Mesodermal cell (in vitro differentiated cells): Measurements from ENCODE around the gene DIO1.

Experiments used
- H3K27ac ChIP-seq: 2 replicates; pipeline ENCODE4 v1.7.0; 2013; ENCODE audit warnings: mild to moderate bottlenecking, low read depth, low read length, moderate library complexity; ENCODE audit not compliant: severe bottlenecking
- H3K36me3 ChIP-seq: 2 replicates; pipeline ENCODE4 v1.7.1; 2013; ENCODE audit warnings: mild to moderate bottlenecking, low read length, moderate library complexity; ENCODE audit not compliant: control insufficient read depth, insufficient read depth
- H3K4me1 ChIP-seq: one replicate; pipeline ENCODE4 v1.7.1; 2013; ENCODE audit warnings: mild to moderate bottlenecking, low read length; ENCODE audit not compliant: insufficient read depth, control insufficient read depth, poor library complexity, severe bottlenecking
- H3K4me3 ChIP-seq: 2 replicates; pipeline ENCODE4 v1.7.0; 2013; ENCODE audit warnings: low read length, control low read depth, mild to moderate bottlenecking; ENCODE audit not compliant: insufficient read depth, poor library complexity, severe bottlenecking; ENCODE audit errors: extremely low read depth
- H3K9me3 ChIP-seq: 2 replicates; pipeline ENCODE4 v1.7.1; 2013; ENCODE audit warnings: mild to moderate bottlenecking, low read length, moderate library complexity; ENCODE audit not compliant: control insufficient read depth
- WGBS, 2 experiments: methylation state at CpG; one replicate each; pipeline ENCODE4 v1.1.5; 2013; ENCODE audit warnings: missing lambda C conversion rate in 2 of 2; ENCODE audit not compliant: insufficient coverage in 2 of 2; 5-methylcytosine and 5-hydroxymethylcytosine counted together

Gene DIO1

GRCh38 chr1:53894644-53895043, 657 bp downstream of the DIO1 start:
- H3K4me1 ChIP-seq, result peaks cover 2% of the 10 kb centered on the region
- no peaks in the 10 kb centered on the region for H3K36me3 ChIP-seq
- WGBS, 2 experiments, result 96 to 97% methylated on average over 5 of the region's 5 CpGs
- no peak overlapping the region for H3K27ac ChIP-seq
- H3K9me3 ChIP-seq, result no peaks in the 10 kb centered on the region
- no peak overlapping the region for H3K4me3 ChIP-seq

DNA sequence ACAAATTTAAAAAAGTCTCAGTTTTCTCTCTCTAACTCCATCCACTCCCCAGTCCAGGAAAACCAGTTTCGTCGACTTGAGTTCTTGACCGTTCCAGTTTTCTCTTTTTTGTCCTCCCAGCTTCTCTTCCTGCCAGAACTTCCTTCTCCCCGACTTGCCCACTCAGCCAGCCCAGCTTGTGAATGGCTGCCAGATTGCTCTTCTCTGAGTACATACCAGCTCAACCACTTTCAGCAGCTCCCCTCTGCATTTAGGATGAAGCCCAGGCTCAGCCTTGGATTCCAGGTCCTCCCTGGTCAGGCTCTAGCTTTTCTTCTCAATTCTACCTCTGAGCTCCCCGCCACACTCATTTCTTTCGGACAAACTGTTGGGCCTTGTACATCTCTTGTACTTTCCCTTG, 1.4 kb downstream of the DIO1 start:
- Histone ChIP-seq H3K4me1 (no peaks in the 10 kb centered on the region), H3K4me3 (no peak overlapping the region), H3K27ac (no peak overlapping the region), H3K36me3 (no peaks in the 10 kb centered on the region), H3K9me3 (no peaks in the 10 kb centered on the region)
- WGBS, 2 experiments, result 95% methylated on average over 6 of the region's 6 CpGs

DNA sequence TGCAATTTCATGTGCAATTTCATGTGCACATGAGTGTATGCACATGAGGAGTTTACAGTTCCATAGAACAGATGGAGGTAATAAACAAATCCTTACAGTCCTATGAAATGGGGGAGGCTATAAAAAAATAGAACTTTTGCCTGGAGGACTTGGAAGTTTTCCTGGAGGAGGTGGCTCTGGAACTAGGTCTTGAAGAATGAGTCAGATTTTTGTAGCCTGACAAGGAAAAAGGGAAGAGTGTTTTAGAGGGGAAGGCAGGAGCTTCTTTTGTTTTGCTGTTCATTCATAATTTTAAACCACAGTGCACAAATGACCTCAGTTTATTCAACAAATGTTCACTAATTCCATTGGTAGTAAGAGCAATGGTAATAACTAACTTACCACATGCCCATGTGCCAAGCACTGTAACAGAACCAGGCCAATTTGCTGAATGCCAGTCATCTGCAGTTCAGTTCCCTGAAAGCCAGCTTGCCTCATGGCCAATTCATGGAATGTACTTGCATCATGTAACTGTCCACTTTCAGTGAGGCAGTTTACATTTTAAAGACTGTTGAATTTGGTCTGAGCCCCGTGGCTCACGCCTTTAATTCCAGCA, 2.7 kb downstream of the DIO1 start:
- Histone ChIP-seq H3K9me3 (no peaks in the 10 kb centered on the region), H3K4me3 (no peak overlapping the region), H3K4me1 (no peaks in the 10 kb centered on the region), H3K36me3 (no peaks in the 10 kb centered on the region), H3K27ac (no peak overlapping the region)
- 88 to 100% methylated on average over 2 of the region's 2 CpGs for WGBS, 2 experiments

GRCh38 chr1:53899206-53899628, 5.2 kb downstream of the DIO1 start:
- no peaks in the 10 kb centered on the region for H3K9me3 ChIP-seq
- no peaks in the 10 kb centered on the region for H3K36me3 ChIP-seq
- no peaks in the 10 kb centered on the region for H3K4me1 ChIP-seq
- H3K27ac ChIP-seq, result no peak overlapping the region
- no peak overlapping the region for H3K4me3 ChIP-seq
- WGBS, 2 experiments, result 100% methylated on average over 1 of the region's 2 CpGs; no CpG with 5 or more reads in 1 of the 2 experiments

GRCh38 chr1:53899708-53900107, 5.7 kb downstream of the DIO1 start:
- Histone ChIP-seq H3K4me1 (no peaks in the 10 kb centered on the region), H3K9me3 (no peaks in the 10 kb centered on the region), H3K27ac (no peak overlapping the region), H3K36me3 (no peaks in the 10 kb centered on the region), H3K4me3 (no peak overlapping the region)
- 89 to 95% methylated on average over 3 of the region's 3 CpGs for WGBS, 2 experiments

DNA sequence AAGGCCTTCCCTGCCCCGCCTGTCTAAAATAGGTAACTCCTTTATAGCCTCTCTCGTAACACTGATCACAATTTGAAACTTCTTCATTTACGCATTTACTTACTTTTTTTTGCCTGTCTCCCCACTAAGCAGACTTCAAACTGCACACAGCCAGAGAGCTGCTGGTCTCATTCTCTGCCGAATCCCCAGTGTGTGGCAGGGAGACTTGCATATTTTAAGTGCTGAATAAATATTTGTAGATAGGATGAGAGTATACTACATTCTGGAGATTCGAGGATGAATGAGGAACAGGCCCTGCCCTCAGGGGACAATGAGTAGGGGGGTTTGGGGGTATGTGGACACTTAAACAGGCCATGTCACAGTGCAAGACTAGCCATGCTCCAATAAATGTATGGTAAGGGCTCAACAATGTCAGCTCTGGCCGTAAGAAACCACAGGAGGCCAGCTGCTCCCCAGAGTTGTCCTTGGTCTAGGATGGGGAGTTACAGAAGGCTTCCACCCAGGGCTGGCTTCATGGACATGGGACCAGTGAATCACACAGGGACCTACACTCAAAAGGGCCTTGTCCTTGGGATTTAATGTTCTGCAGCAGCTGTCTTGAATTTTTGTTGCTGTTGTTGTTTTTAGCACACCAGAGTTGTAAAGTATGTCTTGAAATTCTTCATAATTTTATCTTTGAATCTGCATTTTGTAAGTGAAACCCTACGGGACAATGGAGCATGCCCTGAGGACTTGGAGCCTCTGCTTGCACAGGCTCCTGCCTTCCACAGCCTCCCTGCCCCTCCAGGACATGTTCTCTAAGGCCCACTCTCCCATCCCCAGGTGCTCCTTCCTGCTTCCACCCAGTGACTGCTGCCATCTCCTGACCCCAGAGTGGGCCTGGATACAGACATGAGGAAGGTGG, 8.5 kb downstream of the DIO1 start:
- Histone ChIP-seq H3K36me3 (no peaks in the 10 kb centered on the region), H3K4me3 (no peak overlapping the region), H3K9me3 (no peaks in the 10 kb centered on the region), H3K4me1 (no peaks in the 10 kb centered on the region), H3K27ac (no peak overlapping the region)
- WGBS, 2 experiments, result 96 to 100% methylated on average over 4 to 5 of the region's 7 CpGs

GRCh38 chr1:53905509-53905908, 11.5 kb downstream of the DIO1 start:
- Histone ChIP-seq H3K36me3 (no peaks in the 10 kb centered on the region), H3K4me1 (no peaks in the 10 kb centered on the region), H3K4me3 (no peak overlapping the region), H3K27ac (no peak overlapping the region), H3K9me3 (no peaks in the 10 kb centered on the region)
- WGBS, 2 experiments, result 95 to 100% methylated on average over 8 of the region's 8 CpGs

- no peaks in the 10 kb centered on the region for H3K36me3 ChIP-seq
- H3K4me1 ChIP-seq, result no peaks in the 10 kb centered on the region
- H3K27ac ChIP-seq, result no peak overlapping the region
- H3K9me3 ChIP-seq, result no peaks in the 10 kb centered on the region
- WGBS, 2 experiments, result 83 to 96% methylated on average over 2 to 3 of the region's 4 CpGs
- no peak overlapping the region for H3K4me3 ChIP-seq
Measured at GRCh38 chr1:53906121-53906520, 12.1 kb downstream of the DIO1 start.

GRCh38 chr1:53909946-53910345, 16.0 kb downstream of the DIO1 start:
- Histone ChIP-seq H3K4me3 (no peak overlapping the region), H3K9me3 (no peaks in the 10 kb centered on the region), H3K27ac (no peak overlapping the region), H3K36me3 (no peaks in the 10 kb centered on the region), H3K4me1 (no peaks in the 10 kb centered on the region)
- WGBS, 2 experiments, result 82 to 92% methylated on average over 2 to 3 of the region's 3 CpGs

- Histone ChIP-seq H3K4me3 (no peak overlapping the region), H3K4me1 (no peaks in the 10 kb centered on the region), H3K36me3 (peaks cover 4% of the 10 kb centered on the region), H3K9me3 (no peaks in the 10 kb centered on the region), H3K27ac (no peak overlapping the region)
- WGBS, 2 experiments, result 92 to 94% methylated on average over 2 of the region's 4 CpGs
Measured at GRCh38 chr1:53911442-53911841, 17.5 kb downstream of the DIO1 start.
